B cell (primary cell): ENCODE measurements around the gene LAMA3. TPM values are rescaled to one million over a fixed set of nuclear protein-coding genes. Genes with fewer than 3 reads are reported as not detected.

ENCODE experiments used
- ATAC-seq: fragments of 200-7000 bp; cut with Tn5 transposase; one replicate; pipeline ENCODE4 v1.10.0; 2021; ENCODE audit warnings: low read depth, mild to moderate bottlenecking, moderate number of reproducible peaks, moderate library complexity
- CTCF ChIA-PET: fragments of 350-600 bp; sonication (Branson Sonifier 250); formaldehyde crosslinking; loops from one replicate; lab custom pipeline; 2021; ENCODE audit warnings: antibody characterized with exemption, inconsistent platforms; lab: Charles Lee
- POLR2A ChIA-PET: fragments of 350-600 bp; sonication (Branson Sonifier 250); formaldehyde crosslinking; loops from one replicate; lab custom pipeline; 2021; ENCODE audit warnings: antibody characterized with exemption; lab: Charles Lee
- DNase-seq: peaks from one replicate; pipeline ENCODE4 v3.0.0; 2013
- H2AFZ ChIP-seq: 2 replicates; pipeline ENCODE4 v1.6.1; 2012; ENCODE audit warnings: mild to moderate bottlenecking, low read depth, low read length; ENCODE audit not compliant: insufficient read depth, poor library complexity, severe bottlenecking
- H3K27ac ChIP-seq, 2 donors: 1 replicate in 1 of 2; 2 replicates in 1 of 2; pipeline ENCODE4 v1.5.1; 2012 to 2013; ENCODE audit warnings: low read length in 2 of 2, mild to moderate bottlenecking in 2 of 2, moderate library complexity in 1 of 2
- H3K27me3 ChIP-seq, 4 experiments: fragments of 200-600 bp in 1 of 4; sonication (generic) in 1 of 4; replicated peaks in 1 of 4; 1 replicate in 2 of 4; 2 replicates in 2 of 4; pipeline versions ENCODE4 v1.6.1 to v1.7.0; 2013 to 2016; ENCODE audit warnings: low read length in 3 of 4, mild to moderate bottlenecking in 2 of 4, mixed read lengths in 1 of 4, moderate library complexity in 1 of 4; ENCODE audit not compliant: insufficient read depth in 4 of 4, control insufficient read depth in 3 of 4; ENCODE audit errors: control extremely low read depth in 1 of 4
- H3K36me3 ChIP-seq, 2 experiments: replicated peaks in 1 of 2; 1 replicate in 1 of 2; 2 replicates in 1 of 2; pipeline versions ENCODE4 v1.6.1 to v1.7.1; 2013; ENCODE audit warnings: low read length in 1 of 2; ENCODE audit not compliant: insufficient read depth in 2 of 2, control insufficient read depth in 1 of 2; ENCODE audit errors: control extremely low read depth in 1 of 2, extremely low read depth in 1 of 2
- H3K4me1 ChIP-seq, 2 donors: fragments of 200-600 bp in 1 of 2; sonication (generic) in 1 of 2; 1 replicate in 1 of 2; 2 replicates in 1 of 2; pipeline versions ENCODE4 v1.5.1 to v1.6.1; 2013 to 2017; ENCODE audit warnings: low read length in 2 of 2; ENCODE audit not compliant: control insufficient read depth in 2 of 2, insufficient read depth in 2 of 2
- H3K4me2 ChIP-seq: replicated peaks from 2 replicates; pipeline ENCODE3; 2012; ENCODE audit warnings: mild to moderate bottlenecking, low read depth, low read length; ENCODE audit not compliant: poor library complexity, severe bottlenecking
- H3K4me3 ChIP-seq, 5 experiments: fragments of 200-600 bp in 1 of 5; sonication (generic) in 1 of 5; 1 replicate in 3 of 5; 2 replicates in 2 of 5; pipeline versions ENCODE4 v1.5.1 to v1.7.0; 2011 to 2016; ENCODE audit warnings: low read length in 4 of 5, mild to moderate bottlenecking in 4 of 5, low read depth in 2 of 5, control low read depth in 1 of 5, moderate library complexity in 1 of 5; ENCODE audit not compliant: insufficient read depth in 1 of 5; ENCODE audit errors: control extremely low read depth in 1 of 5, extremely low read depth in 1 of 5
- H3K79me2 ChIP-seq: fragments of 200-600 bp; sonication (generic); one replicate; pipeline ENCODE4 v1.6.0; 2016; ENCODE audit warnings: low read length; ENCODE audit not compliant: control insufficient read depth, insufficient read depth
- H3K9ac ChIP-seq: fragments of 200-600 bp; sonication (generic); 2 replicates; pipeline ENCODE4 v1.6.1; 2017; ENCODE audit warnings: mild to moderate bottlenecking, low read length, moderate library complexity
- H3K9me3 ChIP-seq, 3 donors: one replicate each; pipeline versions ENCODE4 v1.6.1 to v1.7.1; 2013; ENCODE audit warnings: low read length in 2 of 3; ENCODE audit not compliant: control insufficient read depth in 2 of 3, insufficient read depth in 1 of 3; ENCODE audit errors: control extremely low read depth in 1 of 3
- H4K20me1 ChIP-seq: 2 replicates; pipeline ENCODE4 v1.6.0; 2012; ENCODE audit warnings: mild to moderate bottlenecking, low read length; ENCODE audit not compliant: insufficient read depth, control insufficient read depth, poor library complexity, severe bottlenecking
- H3K27ac Mint-ChIP-seq: one replicate; pipeline ENCODE4 v1.8.0; 2021; ENCODE audit warnings: mixed read lengths
- H3K27me3 Mint-ChIP-seq: one replicate; pipeline ENCODE4 v1.8.0; 2021; ENCODE audit warnings: mixed read lengths
- H3K4me1 Mint-ChIP-seq: one replicate; pipeline ENCODE4 v1.8.0; 2021; ENCODE audit warnings: mixed read lengths
- H3K4me3 Mint-ChIP-seq: one replicate; pipeline ENCODE4 v1.8.0; 2021; ENCODE audit warnings: mixed read lengths
- H3K9me3 Mint-ChIP-seq: one replicate; pipeline ENCODE4 v1.8.0; 2022; ENCODE audit warnings: mixed read lengths; ENCODE audit not compliant: insufficient read depth
- EZH2 ChIP-seq: IDR thresholded peaks from 2 replicates; pipeline ENCODE4 v1.6.1; 2012; ENCODE audit warnings: borderline replicate concordance, low read depth, mild to moderate bottlenecking, moderate library complexity, low read length; ENCODE audit not compliant: insufficient read depth, poor library complexity, severe bottlenecking
- WGBS: methylation state at CpG from one replicate; pipeline ENCODE4 v1.1.5; 2013; ENCODE audit warnings: missing lambda C conversion rate; ENCODE audit not compliant: insufficient coverage; 5-methylcytosine and 5-hydroxymethylcytosine counted together
- intact Hi-C: fragments of 100-400 bp; cut with micrococcal nuclease; formaldehyde crosslinking; loops from one replicate; pipeline ENCODE4 v1.10.0; 2022
- polyA plus RNA-seq: library from polyadenylated mRNA; depleted of rRNA; stranded (reverse); fragments of >200 nt; gene quantifications from 2 replicates; pipeline ENCODE4 v1.2.3, GENCODE V29; 2012
- total RNA-seq, 2 donors: library from RNA; stranded (reverse); fragments of 120-200 nt in 1 of 2; gene quantifications; 1 replicate in 1 of 2; 2 replicates in 1 of 2; pipeline versions ENCODE4 v1.2.3 to v1.2.4, GENCODE V29; 2013 to 2022
- TF ChIP-seq, protein P1 (sequence below): fragments of 200-600 bp; IDR thresholded peaks from one replicate; pipeline ENCODE4 v1.8.0; 2022; ENCODE audit warnings: antibody characterized with exemption, mild to moderate bottlenecking

Gene LAMA3
- total and polyA plus RNA-seq, 2 donors (not counting 1 experiment from before 2014, with no cell fraction given), result 0.03 to 0.32 TPM

DNA sequence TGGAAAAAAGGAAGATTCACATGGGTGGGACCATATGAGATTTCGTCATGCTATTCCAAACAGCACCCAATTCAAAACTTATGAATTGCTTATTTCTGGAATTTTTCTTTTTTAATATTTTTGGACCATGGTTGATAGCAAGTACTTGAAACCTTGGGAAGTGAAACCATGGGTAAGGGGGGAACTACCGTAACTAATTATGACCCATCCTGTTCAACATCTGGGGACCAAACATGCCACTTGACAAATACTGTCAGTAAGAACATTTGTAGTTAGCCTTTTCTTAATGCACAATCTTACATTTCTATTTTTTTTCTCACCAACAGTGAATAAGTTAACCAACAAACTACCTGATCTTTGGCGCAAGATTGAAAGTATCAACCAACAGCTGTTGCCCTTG, 219.6 kb downstream of the LAMA3 start:
- no peaks in the 10 kb centered on the region for H3K36me3 ChIP-seq
- H3K27me3 ChIP-seq, result no peaks in the 10 kb centered on the region
- no peaks in the 10 kb centered on the region for H4K20me1 ChIP-seq
- H3K9me3 Mint-ChIP-seq, result no peaks in the 10 kb centered on the region
- H3K4me2 ChIP-seq, result no peak overlapping the region
- H3K4me3 ChIP-seq, result no peak overlapping the region
- ATAC-seq (no peak), DNase-seq (no peak)
- no peak overlapping the region for H3K27ac ChIP-seq
- H3K9me3 ChIP-seq, result no peaks in the 10 kb centered on the region
- no peaks in the 10 kb centered on the region for H3K79me2 ChIP-seq
- ChIA-PET POLR2A (no interaction called here), CTCF (no interaction called here)
- intact Hi-C loops, result no loop called here
- H3K27me3 Mint-ChIP-seq, result no peaks in the 10 kb centered on the region
- H2AFZ ChIP-seq, result no peak overlapping the region
- H3K4me1 Mint-ChIP-seq, result peaks cover 4% of the 10 kb centered on the region
- H3K9ac ChIP-seq, result no peak overlapping the region
- no peaks in the 10 kb centered on the region for H3K4me1 ChIP-seq
- WGBS, result 91% methylated on average over 1 of the region's 3 CpGs
- H3K27ac Mint-ChIP-seq, result no peak overlapping the region
- TF ChIP-seq EZH2, result no peak
- TF ChIP-seq, protein P1, sequence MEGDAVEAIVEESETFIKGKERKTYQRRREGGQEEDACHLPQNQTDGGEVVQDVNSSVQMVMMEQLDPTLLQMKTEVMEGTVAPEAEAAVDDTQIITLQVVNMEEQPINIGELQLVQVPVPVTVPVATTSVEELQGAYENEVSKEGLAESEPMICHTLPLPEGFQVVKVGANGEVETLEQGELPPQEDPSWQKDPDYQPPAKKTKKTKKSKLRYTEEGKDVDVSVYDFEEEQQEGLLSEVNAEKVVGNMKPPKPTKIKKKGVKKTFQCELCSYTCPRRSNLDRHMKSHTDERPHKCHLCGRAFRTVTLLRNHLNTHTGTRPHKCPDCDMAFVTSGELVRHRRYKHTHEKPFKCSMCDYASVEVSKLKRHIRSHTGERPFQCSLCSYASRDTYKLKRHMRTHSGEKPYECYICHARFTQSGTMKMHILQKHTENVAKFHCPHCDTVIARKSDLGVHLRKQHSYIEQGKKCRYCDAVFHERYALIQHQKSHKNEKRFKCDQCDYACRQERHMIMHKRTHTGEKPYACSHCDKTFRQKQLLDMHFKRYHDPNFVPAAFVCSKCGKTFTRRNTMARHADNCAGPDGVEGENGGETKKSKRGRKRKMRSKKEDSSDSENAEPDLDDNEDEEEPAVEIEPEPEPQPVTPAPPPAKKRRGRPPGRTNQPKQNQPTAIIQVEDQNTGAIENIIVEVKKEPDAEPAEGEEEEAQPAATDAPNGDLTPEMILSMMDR, result no peak
- no peak overlapping the region for H3K4me3 Mint-ChIP-seq

DNA sequence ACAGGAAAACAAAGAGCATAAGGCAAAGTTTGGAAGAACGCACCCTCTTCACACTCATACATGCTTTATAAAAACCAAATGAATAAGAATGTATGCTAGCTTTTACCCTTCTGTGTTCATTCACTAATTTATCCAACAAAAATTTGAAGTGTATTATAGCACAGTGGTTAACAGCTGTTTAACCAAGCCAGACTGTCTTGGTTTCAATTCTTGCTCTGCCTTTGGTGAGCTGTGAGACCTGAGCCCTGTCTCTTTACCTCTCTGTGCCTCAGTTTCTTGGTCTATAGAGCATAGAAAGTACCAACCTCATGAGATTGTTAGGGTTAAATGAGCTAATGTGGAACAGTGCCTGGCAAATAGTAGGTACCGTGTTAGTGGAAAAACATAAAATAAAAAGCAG, 220.8 kb downstream of the LAMA3 start:
- Histone ChIP-seq H3K79me2 (no peaks in the 10 kb centered on the region), H3K9ac (no peak overlapping the region), H3K4me1 (no peaks in the 10 kb centered on the region), H2AFZ (no peak overlapping the region), H3K4me3 (no peak overlapping the region), H3K9me3 (no peaks in the 10 kb centered on the region), H3K27ac (no peak overlapping the region), H3K36me3 (no peaks in the 10 kb centered on the region), H3K4me2 (no peak overlapping the region), H4K20me1 (no peaks in the 10 kb centered on the region), H3K27me3 (no peaks in the 10 kb centered on the region)
- no peak for TF ChIP-seq EZH2
- TF ChIP-seq, protein P1, result no peak
- ChIA-PET POLR2A (no interaction called here), CTCF (interaction anchor here (0.9 kb wide), 1 partner anchor 11 kb away, joined by 4 read pairs; no protein-coding TSS in a partner anchor)
- H3K4me3 Mint-ChIP-seq, result no peak overlapping the region
- no peaks in the 10 kb centered on the region for H3K9me3 Mint-ChIP-seq
- intact Hi-C loops, result no loop called here
- H3K27ac Mint-ChIP-seq, result no peak overlapping the region
- H3K4me1 Mint-ChIP-seq, result peaks cover 4% of the 10 kb centered on the region
- H3K27me3 Mint-ChIP-seq, result no peaks in the 10 kb centered on the region
- ATAC-seq (no peak), DNase-seq (no peak)
- WGBS, result no CpG with 5 or more reads among the region's 2 CpGs
